Coronary artery (tissue), 2 donors: Measurements from ENCODE around the gene DPM3.

Source experiments
- DNase-seq: peaks from one replicate; pipeline ENCODE4 v3.0.0-alpha.2; 2017; ENCODE audit warnings: low spot score
- H3K27ac ChIP-seq, 2 donors: fragments of 200-600 bp; sonication (generic); one replicate each; pipeline ENCODE4 v1.5.1; 2016 to 2019
- H3K4me3 ChIP-seq: fragments of 200-600 bp; sonication (generic); 2 replicates; pipeline ENCODE4 v1.5.1; 2016; ENCODE audit warnings: mild to moderate bottlenecking, moderate library complexity
- CTCF ChIP-seq: fragments of 200-600 bp; sonication (generic); IDR thresholded peaks from one replicate; pipeline ENCODE4 v1.5.1; 2019; ENCODE audit warnings: antibody characterized with exemption

The DPM3 gene

GRCh38 chr1:155174324-155175280, 34.3 kb upstream of the DPM3 start:
- peak; percentile 74 for DNase-seq
- H3K27ac ChIP-seq: peak overlapping the region; percentile 15 to 95
- TF ChIP-seq CTCF: no peak
- peak overlapping the region; percentile 86 for H3K4me3 ChIP-seq

- peak; percentile 75 for DNase-seq
- Histone ChIP-seq H3K27ac (peak within 1 kb of the TSS; percentile 95 to 96), H3K4me3 (peak within 1 kb of the TSS; percentile 86)
- TF ChIP-seq CTCF: peak; percentile 5
Measured at GRCh38 chr1:155173478-155174323, 33.4 kb upstream of the DPM3 start, which contains the start of gene TRIM46. Gene TRIM46 (plus strand): TSS chr1:155173849. CDS start chr1:155173967, 118 bp downstream.

- Histone ChIP-seq H3K27ac (peak within 1 kb of the TSS; percentile 95 to 96), H3K4me3 (peak within 1 kb of the TSS; percentile 86)
- peak; percentile 91 for TF ChIP-seq CTCF
- DNase-seq: peak; percentile 96
Measured at GRCh38 chr1:155172732-155173477, 32.6 kb upstream of the DPM3 start, which contains the start of gene KRTCAP2. Gene KRTCAP2 (minus strand): TSS chr1:155173304. CDS start chr1:155173224, 80 bp downstream.

- Histone ChIP-seq H3K4me3 (peak overlapping the region; percentile 86), H3K27ac (peak overlapping the region; percentile 95 to 96)
- TF ChIP-seq CTCF: no peak
- DNase-seq: peak; percentile 41
Measured at GRCh38 chr1:155171836-155172731, 31.8 kb upstream of the DPM3 start.

- DNase-seq: peak; percentile 62
- no peak overlapping the region for H3K27ac ChIP-seq
- TF ChIP-seq CTCF: no peak
- no peak overlapping the region for H3K4me3 ChIP-seq
Measured at GRCh38 chr1:155170806-155171205, 30.5 kb upstream of the DPM3 start.
